ENCODE results near the gene SLITRK4.

The SLITRK4 gene

DNA sequence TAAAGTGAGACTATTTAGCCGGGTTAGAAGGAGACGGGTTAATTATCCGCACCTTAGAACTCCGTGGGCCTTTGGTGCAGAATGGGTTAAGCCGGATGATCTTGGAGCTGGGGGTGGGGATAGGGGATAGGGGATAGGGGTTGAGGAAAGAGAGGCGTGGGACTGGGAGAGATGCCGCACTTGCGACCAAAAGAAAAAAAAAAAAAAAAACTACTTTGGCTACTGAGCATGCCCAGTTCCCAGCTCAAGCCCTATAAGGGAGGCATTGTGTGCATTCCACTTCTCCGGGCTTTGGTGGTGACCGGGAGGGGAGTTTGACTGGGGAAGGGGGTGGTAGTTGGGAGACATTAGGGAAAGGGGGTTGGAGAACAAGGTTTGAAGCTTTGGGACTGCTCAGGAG, at the start of gene SLITRK4:
SLITRK4 (minus strand) TSS at position 187 of the 400 bp plus-strand sequence. CDS start 4,993 bp downstream, outside the sequence.
- DNase-seq (ENCODE audit: low read depth) = no peak

DNA sequence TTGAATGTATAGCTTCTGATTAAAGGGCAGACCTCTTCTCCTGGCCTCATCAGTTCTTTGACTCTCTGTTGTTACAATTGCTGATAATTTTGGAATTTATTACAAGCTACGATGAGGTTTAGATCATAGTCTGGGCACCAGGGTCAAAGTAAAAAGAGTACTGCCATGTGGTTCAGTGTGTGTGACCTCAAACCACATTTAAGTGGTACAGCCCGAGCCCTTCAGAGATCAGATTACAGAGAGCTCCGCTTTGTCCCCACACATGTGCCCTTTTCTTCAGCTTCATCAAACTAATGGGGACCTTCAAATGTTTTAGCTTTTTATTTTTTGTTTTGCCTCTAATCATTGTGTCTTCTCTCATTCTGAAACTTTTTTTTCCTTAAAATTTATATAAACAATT, 47.6 kb upstream of the SLITRK4 start:
- no peak for DNase-seq (ENCODE audit: low read depth)

DNA sequence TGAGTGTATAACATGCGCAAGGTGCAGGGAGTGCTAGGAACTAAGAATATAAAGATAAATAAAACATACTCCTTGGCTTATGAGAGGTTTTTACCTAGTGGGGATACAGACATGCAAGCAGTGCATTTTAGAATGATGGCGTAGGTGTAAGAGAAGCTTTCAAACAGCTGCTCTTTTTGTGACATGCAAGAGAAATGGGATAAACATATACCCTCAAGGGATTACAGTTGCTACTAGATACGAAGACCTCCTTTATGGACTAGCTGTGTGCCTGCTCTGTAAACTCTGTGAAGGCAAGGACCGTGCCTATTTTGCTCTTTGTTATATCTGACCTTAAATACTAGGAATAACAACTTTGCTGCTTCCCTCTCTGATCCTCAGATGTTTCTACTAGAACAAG, 39.0 kb upstream of the SLITRK4 start:
- no peak for DNase-seq (ENCODE audit: low read depth)

DNA sequence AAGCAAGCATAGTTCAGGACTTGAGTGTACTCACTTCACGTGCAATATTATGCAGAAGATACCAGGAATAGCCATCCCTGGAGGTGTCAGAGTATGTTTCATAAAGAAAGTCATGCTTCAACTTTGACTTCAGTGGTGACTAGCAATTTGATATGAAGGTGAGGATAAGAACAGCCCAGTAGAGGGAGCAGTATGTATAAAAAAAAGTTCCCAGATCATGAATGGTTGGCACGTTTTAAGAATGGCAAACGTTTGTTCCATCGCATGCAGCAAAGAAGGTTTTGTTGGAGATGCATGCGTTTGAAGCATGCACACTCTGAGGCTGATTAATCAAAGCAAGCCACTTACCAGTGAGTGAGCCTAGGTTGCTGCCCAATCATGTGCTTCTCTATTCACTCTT, 33.5 kb upstream of the SLITRK4 start:
- DNase-seq (ENCODE audit: low read depth) = no peak

DNA sequence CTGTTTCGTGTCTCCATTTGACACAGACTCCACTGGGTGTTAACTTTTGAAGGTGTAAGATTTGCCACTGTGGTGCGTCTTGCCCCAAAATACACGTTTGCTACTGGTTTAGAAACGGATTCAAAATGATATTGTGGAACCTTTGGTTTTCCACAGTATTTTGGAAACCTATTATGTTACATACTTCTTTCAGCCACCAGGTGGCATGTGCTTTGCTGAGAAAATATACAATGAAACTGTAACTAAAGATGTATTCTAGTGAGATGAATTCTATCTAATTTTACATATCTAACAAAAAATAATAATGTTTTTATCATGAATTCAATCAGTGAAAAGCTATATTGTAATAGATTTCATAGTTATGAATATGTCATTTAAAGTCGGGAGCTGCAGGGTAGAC, 28.4 kb upstream of the SLITRK4 start:
- DNase-seq (ENCODE audit: low read depth) = no peak

DNA sequence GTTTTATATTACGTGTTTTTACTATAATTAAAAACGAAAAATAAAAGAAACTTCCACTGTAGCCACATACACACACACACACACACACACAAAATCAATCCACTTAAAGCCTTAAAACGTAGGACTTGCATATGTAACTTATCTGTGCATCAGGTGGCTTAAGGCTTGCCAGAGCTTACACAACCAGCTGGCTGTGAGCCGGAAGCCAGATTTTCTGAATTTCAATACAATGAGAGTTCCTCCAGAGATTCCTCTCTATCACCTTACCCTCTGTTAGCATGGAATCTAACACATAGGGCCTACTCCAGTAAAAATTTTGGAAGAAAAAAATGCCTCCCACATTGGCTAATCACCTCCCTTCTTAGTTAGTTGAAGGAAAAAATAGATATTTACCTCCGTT, 27.9 kb upstream of the SLITRK4 start:
- no peak for DNase-seq (ENCODE audit: low read depth)

DNA sequence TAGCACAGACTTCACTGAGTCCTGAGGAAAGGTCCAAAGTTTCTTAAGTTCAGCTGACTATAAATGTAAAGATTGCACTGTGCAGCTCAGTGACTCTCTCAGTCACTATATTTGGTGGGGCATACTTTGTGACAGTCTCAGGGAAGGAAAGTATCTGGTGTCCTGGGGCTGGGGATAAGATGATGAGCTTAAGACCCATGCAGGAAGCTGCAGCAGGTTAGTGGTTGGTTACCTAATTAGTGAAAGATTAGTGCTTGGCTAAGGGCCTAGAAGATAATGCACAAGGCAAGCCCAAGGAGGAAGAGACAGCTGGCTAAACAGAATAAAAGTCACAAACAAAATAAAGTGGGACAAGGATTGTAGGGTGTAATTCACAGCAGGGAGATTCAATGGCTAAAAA, 25.4 kb upstream of the SLITRK4 start:
- DNase-seq (ENCODE audit: low read depth) = no peak

DNA sequence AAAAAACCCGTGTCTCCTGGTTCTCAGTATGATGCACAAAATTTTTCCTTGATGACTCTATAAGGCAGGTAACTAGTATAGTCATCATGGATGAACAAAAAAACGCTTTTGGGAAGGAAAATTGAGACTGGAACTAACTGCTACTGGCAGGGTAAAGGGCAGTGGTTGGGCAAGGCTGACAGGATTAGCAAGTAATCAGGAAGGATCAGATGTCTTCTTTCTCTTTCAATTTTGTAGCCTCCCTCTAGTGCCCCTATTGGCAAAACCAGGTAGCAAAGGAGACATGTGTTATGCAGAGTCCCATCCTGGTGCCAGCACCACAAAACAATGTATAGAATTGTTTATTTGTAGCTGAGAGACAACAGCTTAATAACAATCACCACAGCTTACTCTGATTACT, 12.8 kb upstream of the SLITRK4 start:
- no peak for DNase-seq (ENCODE audit: low read depth)

DNA sequence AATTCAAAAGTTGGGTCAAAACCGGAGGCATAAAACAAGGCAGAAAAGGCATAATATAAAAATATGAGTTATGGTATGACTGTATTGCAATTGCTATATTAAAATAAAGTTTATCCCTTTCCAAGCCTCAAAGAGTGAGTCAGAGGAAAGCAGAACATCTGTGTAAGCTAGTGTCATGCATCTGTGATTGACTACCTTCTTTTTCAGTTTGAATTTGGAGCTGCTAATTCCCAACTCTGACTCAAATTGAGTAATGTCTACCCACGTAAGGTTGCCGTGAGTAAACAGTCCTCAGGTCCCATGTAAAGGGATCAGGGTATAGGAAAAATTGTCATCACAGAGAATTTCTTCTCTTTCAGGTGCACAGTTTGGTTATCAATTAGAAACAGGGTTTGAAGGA, 6.5 kb upstream of the SLITRK4 start:
- DNase-seq (ENCODE audit: low read depth) = no peak

- no peak for DNase-seq (ENCODE audit: low read depth)
These were observed 930 bp upstream of the SLITRK4 start for GRCh38 chrX:143636831-143637230.

DNA sequence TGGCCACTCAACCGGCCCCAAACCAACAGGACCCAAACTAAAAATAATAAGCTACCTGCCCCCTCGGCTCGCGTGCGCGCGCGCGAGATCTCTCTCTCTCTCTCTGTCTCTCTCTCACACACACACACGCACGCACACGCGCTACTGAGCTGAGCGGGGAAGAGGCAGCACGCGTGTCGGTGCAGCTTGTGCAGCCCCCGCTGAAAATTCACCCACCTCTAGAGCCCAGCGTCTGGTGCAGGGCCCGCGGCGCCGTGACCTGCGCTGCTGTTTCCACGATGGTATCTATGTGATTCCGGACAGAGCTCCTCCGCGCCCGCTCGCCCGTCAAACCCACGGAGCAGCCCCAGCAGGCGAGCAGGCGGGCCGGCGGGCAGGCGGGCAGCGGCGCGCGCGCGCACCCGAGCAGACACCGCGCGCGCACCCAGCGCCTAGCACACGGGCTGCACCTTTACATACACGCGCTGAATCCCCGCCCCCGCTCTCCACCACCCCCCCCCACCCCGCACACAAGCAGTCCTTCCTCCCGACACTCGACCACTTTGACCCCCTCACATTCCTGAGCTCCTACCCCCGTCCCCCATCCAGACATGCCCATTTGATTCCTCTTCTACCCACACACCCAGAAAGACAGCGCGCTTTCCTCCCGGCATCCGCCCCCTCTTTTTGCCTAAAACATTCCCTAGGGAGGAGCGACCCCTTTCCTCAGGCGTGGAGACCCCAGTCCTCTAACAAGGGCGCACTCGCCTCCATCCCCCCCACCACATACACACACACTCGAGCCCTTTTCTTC, 1.0 kb downstream of the SLITRK4 start:
- no peak for DNase-seq (ENCODE audit: low read depth)

- DNase-seq (ENCODE audit: low read depth) = no peak
These were observed 1.6 kb downstream of the SLITRK4 start for GRCh38 chrX:143634309-143634662.

- no peak for DNase-seq (ENCODE audit: low read depth)
These were observed 2.2 kb downstream of the SLITRK4 start for GRCh38 chrX:143633461-143634308.

- DNase-seq (ENCODE audit: low read depth) = no peak
These were observed 3.1 kb downstream of the SLITRK4 start for GRCh38 chrX:143632625-143633410.

DNA sequence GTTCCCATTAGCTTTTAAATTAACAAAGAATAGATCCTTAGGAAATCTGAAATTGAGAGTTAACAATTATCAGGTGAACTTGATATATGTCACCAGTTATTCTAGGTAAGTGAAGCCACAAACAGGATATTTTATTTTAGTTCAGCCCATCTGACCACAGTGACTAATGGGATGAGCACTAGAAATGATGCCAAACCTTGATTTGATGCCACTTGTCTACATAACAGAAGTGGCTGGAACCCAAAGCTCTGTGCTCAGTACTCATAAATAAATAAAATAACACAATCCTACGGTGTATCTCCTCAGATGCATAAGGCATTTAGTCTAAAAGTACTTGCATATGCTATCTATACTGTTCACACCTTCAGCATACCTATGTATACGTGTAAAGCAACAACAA, 12.2 kb downstream of the SLITRK4 start:
- DNase-seq (ENCODE audit: low read depth) = no peak

- DNase-seq (ENCODE audit: low read depth) = no peak
These were observed 14.6 kb downstream of the SLITRK4 start for GRCh38 chrX:143621276-143621675.

GRCh38 chrX:143615851-143616250, 20.1 kb downstream of the SLITRK4 start:
- DNase-seq (ENCODE audit: low read depth) = no peak

DNA sequence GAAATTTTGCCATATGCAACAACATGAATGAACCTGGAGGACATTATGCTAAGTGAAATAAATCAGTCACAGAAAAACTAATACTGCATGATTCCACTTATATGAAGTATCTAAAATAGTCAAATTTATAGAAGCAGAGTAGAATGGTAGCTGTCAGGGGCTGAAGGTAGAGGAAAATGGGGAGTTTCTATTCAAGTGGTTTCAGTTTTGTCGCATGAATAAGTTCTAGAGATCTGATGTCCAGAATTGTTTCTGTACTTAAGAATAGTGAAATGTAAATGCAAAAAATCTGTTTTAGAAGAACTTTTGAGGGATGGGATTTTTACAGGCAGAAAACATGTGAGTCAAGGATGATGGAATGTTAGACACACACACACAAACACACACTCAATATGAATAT, 34.1 kb downstream of the SLITRK4 start:
- no peak for DNase-seq (ENCODE audit: low read depth)

- DNase-seq (ENCODE audit: low read depth) = no peak
These were observed 54.7 kb downstream of the SLITRK4 start for GRCh38 chrX:143581240-143581639.

DNA sequence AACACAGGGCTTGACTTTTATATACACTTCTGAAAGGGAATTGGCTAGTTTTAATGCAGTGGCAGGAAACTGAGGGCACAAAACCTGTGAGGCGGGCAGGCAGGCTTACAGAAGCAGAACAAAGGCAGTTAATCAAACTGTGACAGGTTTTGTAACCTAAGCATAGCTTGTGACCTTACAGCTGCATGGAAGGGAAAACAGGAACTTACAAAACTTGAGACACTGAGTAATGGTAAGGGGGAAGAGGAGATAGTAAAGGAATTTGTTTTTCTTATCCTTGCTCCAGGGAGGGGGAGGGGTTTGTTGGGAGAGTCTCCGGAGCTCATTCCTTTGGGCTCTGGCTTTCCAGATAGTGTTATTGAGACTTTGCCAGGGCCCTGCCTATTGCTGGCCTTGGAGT, 55.6 kb downstream of the SLITRK4 start:
- DNase-seq (ENCODE audit: low read depth) = no peak
